GM12892 (cell line): ENCODE data around the gene ABHD12B.

Source experiments
- POLR2A ChIP-seq: IDR thresholded peaks from 2 replicates; pipeline ENCODE4 v1.6.1; 2011; ENCODE audit warnings: low read depth, low read length, control low read depth
- POLR2AphosphoS5 ChIP-seq: IDR thresholded peaks from 2 replicates; pipeline ENCODE4 v1.6.1; 2011; ENCODE audit warnings: low read depth, low read length, control low read depth

GRCh38 chr14:50865391-50866076, 6.3 kb upstream of the ABHD12B start:
- TF ChIP-seq POLR2A (no peak), POLR2AphosphoS5 (no peak)
